GM10847 (cell line): ENCODE data around the gene HELZ2.

Experiments used
- POLR2A ChIP-seq: IDR thresholded peaks from 2 replicates; pipeline ENCODE4 v1.6.1; 2011; ENCODE audit not compliant: insufficient read length; ENCODE audit errors: extremely low read depth

HELZ2 gene

DNA sequence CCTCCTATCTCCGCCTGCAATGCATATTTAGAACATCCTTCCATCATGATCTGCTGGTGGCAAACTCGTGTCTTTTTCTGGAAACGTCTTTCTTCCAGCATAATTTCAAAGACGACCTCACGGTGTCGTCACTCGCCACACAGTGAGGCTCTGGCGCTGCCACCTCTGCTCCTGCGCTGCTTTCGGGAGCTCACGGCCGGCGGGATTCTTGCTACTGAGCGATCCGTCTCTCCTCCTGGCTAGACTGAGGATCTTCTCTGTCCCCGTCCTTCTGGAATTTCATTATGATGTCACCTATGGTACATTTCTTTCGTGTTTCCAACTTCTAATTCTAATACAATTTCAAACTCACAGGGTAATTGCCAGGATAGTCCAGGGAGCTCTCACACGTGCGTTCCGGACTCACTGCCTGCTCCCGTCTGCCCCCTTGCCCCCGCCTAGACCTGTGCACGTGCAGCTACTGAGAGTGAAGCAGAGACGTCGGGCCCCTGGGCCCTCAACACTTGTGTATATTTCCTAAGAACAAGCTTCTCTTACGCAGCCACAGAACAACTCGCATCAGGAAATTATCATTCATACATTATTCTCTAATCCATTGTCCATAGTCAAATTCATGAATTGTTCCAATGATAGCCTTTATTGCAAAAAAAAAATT lies 25.5 kb upstream of the HELZ2 start:
- no peak for TF ChIP-seq POLR2A

DNA sequence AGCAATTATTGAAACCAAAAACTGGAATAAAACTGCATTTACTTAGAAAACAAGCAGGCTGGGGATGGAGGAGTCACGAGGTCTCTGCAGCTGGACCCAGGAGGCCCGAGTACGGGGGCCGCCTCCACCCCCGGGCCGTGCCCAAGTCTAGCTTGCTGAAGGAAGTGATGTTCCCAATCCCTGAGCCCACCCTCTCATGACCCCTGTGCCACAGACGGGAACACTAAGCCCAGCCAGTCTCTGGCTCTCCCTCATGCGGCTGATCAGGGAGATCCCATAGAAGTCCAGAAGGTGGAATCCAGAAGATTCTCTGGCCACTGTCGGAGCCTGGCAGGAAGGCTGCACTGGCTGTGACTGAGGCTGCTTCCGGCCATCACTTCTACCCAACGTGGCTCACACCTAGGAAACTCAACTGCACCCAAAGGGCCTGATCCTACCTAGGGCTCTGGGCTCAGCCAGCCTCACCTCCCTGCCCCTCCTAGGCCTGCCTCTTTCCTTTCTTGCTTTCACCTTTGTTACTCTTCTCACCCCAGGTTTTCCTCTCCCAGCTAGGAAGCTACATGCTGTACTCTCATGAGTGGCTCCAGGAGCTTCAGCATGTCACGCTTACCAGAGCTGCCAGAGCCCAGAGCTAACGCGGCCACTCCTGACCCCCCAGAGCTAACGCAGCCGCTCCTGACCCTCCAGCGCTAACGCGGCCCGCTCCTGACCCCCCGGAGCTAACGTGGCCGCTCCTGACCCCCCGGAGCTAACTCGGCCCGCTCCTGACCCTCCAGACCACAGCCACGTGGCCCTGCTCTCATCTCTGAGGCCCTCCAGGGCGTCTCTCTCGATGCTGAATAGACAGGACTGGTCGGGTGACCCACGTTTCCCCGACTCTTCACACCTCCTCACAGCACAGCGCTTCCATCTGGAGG lies 24.7 kb upstream of the HELZ2 start:
- TF ChIP-seq POLR2A = no peak

DNA sequence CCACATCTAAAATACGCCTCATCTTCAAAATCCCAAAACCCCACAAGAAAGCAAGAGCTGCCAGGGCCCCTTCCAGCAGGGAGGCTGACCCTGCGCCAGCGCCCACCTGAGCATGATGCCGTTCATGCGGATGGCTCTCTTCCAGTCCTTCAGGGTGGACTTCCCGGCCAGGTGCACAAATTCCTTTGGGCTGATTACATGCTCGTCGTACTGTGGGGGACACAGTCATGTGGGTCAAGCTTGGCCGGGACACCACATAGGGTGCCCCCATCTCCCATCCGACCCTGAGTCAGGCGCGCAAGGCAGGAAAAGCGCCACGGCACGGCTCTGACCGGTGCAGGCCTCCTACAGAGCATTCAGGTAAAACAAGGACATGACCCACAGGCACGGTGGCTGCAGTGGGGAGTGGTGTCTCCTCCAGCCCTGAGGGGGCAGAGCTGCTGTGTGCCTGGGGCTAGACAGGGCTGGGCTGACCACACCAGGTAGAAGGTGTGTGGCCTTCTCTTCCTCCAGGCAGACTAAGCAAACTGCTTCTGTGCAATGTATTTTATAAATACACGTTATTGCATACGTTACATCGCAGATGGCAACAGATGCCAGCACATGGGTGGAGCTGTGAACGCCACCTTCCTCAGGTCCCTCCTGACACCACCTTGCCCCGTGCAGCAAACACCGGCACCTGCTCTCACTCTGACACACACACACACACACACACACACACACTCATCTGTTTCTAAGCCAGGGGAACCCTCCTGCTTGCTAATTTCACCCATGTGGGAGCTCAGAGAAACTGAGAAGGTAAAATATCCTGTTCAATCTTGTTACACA lies 23.8 kb upstream of the HELZ2 start:
- TF ChIP-seq POLR2A = no peak

DNA sequence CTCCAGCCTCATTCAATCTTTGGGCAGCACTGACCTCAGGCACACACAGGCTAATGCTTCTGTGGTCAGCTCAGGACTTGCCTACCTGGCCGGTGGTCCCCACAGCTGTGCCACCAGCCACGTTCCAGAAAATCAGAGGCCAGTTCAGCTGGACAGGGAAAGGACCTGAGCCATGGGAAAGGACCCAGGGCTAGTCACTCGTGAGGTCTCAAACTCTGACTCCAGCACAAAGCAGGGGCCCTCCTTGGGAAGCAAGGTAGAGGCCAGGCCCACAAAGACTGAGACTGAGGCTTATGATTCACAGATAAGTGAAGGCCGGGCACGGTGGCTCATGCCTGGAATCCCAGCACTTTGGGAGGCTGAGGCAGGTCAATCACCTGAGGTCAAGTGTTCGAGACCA lies 22.4 kb upstream of the HELZ2 start:
- TF ChIP-seq POLR2A = no peak

DNA sequence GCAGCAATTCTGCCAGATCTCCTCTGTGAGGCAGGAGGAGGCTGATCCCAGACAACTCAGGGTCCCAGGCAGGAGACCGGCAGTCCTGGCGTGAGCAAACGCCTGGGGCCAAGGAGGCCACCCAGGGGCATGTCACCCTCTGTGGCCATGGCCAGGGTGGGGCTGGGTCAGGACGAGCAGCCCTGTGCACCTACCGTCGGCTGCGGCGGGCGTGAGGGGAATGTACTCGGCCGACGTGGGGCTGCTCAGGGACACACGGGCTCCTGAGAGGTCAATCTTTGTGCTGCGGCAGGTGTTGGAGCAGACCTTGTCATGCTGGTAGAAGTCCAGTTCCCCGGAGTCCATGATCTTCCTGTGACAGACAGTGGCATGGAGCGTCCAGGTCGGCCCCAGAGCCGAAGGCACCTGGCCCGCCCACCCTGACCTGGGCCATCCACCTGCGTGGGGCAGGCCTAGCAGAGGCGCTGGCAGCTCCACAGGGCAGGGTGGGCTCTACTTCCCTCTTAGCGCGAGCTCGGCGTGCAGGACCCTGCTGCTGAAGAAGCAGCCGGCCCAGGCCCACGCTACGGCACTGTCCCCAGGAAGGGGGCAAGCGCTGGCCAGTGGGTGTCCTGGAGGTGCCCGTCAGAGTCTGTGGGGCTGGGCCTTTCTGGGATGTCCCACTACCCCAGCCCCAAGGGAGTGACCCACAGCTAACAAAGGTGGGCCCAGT lies 21.5 kb upstream of the HELZ2 start:
- no peak for TF ChIP-seq POLR2A

DNA sequence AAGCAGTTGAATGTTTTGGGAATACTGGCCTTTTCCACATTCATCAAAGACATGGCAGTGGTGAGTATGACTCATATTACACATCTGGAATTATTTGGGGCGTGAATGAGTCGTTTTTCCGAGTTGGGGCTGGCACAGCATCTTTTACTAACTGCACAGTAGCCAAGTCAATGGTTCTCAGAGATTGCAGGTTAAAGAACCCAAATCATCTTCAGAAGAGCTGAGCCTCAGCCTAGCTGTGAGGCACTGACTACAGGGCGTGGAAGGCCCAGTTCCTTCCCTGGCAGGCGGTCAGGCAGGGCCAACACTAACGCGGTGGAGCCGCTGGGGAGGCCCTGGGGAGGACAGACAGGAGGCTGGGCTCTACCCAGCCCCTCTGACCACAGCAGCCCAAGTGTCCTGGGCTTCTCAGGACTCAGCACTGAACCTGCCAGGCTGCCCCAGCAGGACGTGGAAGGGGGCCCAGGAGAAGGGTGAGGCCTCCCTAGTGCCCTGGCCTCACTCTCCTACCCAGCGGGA lies 20.1 kb upstream of the HELZ2 start:
- no peak for TF ChIP-seq POLR2A

DNA sequence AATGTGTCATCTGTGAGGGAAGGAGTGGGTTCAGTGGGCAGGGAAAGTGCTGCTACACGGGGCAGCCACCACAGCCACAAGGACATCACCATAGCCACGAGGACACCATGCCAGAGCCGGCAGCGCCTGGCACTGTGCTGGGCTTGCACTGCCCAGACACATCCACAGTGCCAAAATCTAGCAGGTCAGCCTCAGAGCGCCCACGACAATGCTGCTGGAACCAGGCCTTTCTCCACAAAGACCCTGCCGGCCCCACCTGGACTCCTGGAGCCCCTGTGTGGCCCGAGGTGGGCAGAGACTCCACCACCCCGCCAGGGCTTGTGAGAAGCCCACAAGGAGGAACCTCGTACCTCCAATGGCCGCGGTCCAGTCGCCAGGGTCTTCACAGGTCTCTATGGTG lies 18.6 kb upstream of the HELZ2 start:
- TF ChIP-seq POLR2A = no peak

DNA sequence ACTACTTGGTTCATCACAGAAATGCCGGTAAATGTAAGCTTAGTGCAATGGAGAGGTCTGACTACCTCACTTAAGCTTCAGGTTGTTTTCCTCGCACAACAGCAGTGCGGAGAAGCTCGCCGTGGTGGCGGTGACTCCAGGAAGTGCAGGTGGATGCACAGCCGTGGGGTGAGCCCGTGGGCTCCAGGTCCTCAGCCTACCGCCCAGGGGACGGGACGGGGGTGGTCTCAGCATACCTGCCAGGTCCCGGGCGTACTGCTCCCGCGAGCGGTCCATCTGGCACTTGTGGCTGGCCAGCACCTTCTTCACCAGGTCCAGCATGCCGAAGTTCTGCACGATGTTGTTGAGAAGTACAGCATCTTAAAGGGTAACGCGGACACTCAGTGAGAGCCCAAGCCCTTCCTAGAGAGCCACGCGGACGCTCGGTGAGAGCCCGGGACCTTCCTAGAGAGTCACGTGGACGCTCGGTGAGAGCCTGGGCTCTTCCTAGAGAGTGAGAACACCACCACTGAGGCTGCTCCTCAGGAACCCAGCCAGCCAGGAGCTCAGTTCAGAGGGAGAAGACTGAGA lies 17.8 kb upstream of the HELZ2 start:
- TF ChIP-seq POLR2A = no peak

DNA sequence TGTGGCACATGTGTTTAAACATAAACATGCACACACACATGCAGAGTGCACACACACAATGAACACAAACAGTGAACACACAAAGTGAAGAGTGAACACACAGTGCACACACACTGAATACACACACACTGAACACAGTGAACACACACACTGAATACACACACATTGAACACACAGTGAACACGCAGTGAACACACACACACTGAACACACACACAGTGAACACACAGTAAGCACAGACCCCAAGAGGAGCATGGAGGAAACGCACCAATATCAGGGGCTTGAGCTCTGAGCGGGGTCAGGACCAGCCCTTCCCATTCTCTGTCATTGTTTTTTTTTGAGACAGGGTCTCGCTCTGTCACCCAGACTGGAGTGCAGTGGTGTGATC lies 17.1 kb upstream of the HELZ2 start:
- TF ChIP-seq POLR2A = no peak

DNA sequence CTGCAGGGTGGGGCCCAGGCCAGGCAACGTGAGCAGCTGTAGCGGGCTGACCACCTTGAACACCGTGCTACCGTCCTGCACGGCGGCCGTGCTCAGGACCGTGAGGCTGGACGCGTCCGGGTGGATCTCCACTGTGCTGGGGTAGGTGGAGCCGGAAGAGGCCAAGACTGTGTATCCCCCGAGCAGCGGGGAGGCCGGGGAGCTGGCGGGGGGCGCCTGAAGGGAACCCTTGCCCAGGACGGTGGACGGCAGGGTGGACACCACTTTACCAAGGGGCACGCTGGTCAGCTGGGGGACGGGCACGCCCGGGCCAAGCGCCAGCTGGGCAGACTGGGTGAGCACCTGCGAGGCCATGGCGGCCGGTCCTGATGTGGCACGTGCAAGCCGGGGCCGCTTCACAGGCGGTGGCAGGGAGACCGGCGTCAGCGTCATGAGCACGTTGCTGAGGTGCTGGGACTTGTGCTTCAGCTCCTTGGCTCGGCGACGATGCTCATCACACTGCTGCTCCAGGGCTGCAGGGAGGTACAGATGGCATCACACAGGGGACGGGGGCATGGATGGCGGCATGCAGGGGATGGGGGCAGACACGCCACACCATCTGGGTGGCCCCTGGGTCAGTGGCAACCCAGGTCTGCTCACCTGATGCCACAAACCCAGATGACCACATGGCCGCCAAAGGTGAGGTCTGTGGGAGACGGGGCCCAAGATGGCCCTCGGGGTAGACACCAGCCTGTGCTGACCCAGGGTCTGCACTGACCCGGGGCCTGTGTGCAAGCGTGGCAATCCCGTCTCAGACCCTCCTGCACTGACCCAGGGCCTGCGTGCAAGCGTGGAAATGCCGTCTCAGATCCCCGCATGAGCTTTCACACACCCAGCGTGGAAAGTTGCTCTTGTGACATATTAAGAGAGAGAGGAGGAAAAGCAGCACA lies 16.4 kb upstream of the HELZ2 start:
- TF ChIP-seq POLR2A = no peak

DNA sequence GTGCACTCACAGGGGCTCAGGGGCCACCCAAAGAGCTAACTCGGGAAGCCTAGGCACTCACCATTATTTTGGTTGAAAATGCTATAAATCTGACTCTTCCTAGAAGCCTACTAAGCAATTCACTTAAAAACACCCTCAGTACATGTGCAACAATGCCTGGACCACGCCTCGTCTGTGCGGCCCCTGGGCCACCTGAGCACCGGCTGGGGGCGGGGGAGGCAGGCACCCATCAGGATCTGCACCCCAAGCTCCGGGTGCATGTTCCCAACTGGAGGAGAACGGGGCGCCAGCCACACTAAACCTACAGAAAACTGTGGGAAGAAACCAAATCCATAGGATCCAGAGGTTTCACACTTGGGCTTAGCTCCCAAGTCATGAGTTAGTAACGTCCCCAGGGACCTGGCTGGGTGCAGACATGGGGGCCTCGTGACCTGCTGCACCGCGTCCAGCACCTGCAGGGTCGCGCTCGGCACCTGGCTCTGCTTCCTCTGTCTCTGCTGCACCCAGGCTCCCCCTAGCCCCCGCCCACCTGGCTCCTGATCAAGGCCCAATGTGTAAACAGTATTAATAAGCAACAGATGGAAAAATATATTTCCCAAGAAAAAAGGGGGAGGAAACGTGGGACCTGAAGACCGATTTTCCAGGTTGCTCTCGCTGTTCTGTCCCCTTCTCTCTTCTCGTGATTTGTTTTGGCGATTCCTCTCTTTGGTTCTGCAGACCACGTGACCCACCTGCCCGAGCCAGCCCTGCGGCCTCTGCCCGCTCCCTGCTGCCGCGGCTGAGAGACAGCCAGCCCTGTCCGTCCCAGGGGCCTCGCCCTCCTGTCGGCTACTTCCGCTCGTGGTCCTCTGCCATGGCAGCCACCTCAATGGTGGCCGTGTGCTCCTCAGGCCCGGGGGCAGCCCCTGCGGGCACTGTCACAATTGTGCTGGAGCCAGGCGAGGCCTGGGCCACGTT lies 15.5 kb upstream of the HELZ2 start:
- TF ChIP-seq POLR2A = no peak

DNA sequence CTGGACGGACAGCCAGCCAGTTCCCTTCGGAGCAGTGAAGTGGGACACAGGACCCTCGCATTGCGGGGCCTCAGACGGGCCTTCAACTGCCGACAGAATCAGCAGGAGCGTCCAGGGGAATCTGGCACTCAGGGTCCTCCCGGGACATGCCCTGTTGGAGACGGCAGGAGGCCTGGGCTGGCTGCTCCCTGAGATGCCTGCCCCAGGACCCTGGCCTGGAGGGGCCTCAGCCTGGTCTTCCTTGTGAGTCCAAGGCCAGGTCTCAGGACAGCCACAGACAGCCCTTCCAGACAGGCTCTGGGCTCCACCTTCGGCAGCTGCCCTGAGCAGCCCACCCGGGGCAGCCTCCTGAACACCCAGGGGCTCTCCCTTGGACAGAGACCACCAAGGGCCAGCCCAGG lies 14.6 kb upstream of the HELZ2 start:
- TF ChIP-seq POLR2A = no peak
